ENCODE data around the gene MXD4. TPM values are rescaled to one million over a fixed set of nuclear protein-coding genes. Genes with fewer than 3 reads are reported as not detected.
"Not testable (repeated sequence)": the region's sequence is repeated elsewhere in the genome, so short reads cannot be mapped to it uniquely, and the experiment has no call there.

The MXD4 gene
- total RNA-seq, 6 experiments from 2014 or later: 56.5 to 81.8 (median 60.3) TPM

DNA sequence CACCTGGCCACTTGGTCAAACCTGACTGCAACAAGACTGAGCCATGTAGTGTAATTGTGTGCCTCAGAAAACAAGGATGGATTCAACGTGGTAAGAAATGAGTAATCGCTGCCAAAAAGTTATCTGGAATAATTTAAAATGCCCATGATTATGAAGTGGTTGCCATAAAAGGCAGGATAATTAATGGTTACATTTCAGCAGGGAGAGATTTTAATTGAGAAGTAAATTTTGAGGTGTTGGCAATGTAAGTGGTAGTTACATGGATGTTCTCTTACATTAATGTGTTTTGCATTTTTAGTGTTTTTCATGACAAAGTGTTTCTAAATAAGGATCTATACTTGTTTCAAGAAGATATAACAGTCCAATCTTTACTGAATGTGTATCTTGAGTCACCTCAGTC is 35.6 kb downstream of the MXD4 start:
- Mint-ChIP-seq H3K36me3 (ENCODE audit: low read depth) (no peaks in the 10 kb centered on the region), H3K4me1 (ENCODE audit: low read depth) (no peaks in the 10 kb centered on the region), H3K9me3 (no peaks in the 10 kb centered on the region), H3K27ac (no peak overlapping the region), H3K27me3 (ENCODE audit: insufficient read depth) (no peaks in the 10 kb centered on the region; the same call in 1 of the 2 replicates), H3K4me3 (no peak overlapping the region)
- DNase-seq: no peak
- TF ChIP-seq, protein P1, sequence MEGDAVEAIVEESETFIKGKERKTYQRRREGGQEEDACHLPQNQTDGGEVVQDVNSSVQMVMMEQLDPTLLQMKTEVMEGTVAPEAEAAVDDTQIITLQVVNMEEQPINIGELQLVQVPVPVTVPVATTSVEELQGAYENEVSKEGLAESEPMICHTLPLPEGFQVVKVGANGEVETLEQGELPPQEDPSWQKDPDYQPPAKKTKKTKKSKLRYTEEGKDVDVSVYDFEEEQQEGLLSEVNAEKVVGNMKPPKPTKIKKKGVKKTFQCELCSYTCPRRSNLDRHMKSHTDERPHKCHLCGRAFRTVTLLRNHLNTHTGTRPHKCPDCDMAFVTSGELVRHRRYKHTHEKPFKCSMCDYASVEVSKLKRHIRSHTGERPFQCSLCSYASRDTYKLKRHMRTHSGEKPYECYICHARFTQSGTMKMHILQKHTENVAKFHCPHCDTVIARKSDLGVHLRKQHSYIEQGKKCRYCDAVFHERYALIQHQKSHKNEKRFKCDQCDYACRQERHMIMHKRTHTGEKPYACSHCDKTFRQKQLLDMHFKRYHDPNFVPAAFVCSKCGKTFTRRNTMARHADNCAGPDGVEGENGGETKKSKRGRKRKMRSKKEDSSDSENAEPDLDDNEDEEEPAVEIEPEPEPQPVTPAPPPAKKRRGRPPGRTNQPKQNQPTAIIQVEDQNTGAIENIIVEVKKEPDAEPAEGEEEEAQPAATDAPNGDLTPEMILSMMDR (IDR thresholded peaks at IDR 0.05): no peak

DNA sequence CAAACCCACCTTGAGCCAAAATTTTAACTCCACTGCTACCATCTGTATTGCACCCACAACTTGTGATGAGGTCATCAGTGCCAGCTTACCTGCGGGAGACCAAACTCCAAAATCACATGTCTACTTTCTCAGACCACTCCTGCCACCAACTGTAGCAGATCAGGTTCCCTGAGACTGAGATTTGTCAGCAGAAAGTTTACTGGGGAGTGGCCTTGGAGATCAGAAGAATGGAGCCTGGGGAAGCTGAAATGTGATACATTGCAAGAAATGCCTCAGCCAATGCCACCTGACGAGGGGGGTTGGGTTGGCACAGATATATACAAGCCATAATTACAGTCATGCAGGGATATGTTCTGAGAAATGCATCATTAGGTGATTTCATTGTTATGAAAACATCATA is 39.1 kb downstream of the MXD4 start:
- no peaks in the 10 kb centered on the region; the same call in 1 of the 2 replicates for H3K27me3 Mint-ChIP-seq (ENCODE audit: insufficient read depth)
- H3K9me3 Mint-ChIP-seq: no peaks in the 10 kb centered on the region
- H3K36me3 Mint-ChIP-seq (ENCODE audit: low read depth): no peaks in the 10 kb centered on the region
- no peak overlapping the region for H3K27ac Mint-ChIP-seq
- no peak for DNase-seq
- H3K4me1 Mint-ChIP-seq (ENCODE audit: low read depth): peaks cover 12% of the 10 kb centered on the region
- no peak overlapping the region for H3K4me3 Mint-ChIP-seq
- TF ChIP-seq, protein P1 (IDR thresholded peaks at IDR 0.05): no peak

DNA sequence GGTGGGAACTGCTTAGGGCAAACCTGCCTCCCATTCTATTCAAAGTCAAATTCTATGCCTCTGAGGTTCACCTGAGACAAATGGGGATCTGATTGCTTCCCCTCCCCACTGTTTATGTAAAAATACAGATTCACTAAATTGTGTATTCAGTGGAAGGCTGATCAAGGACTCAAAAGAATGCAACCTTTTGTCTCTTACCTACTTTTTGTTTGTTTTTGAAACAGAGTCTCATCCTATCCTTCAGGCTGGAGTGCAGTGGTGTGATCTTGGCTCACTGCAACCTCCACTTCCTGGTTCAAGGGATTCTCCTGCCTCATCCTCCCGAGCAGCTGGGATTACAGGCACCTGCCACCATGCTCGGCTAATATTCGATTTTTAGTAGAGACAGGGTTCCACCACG is 40.5 kb downstream of the MXD4 start:
- H3K9me3 Mint-ChIP-seq; H3K27me3 Mint-ChIP-seq (ENCODE audit: insufficient read depth); H3K27ac Mint-ChIP-seq; H3K4me3 Mint-ChIP-seq; H3K36me3 Mint-ChIP-seq (ENCODE audit: low read depth); DNase-seq: not testable (repeated sequence)
- H3K4me1 Mint-ChIP-seq (ENCODE audit: low read depth): peaks cover 17% of the 10 kb centered on the region

DNA sequence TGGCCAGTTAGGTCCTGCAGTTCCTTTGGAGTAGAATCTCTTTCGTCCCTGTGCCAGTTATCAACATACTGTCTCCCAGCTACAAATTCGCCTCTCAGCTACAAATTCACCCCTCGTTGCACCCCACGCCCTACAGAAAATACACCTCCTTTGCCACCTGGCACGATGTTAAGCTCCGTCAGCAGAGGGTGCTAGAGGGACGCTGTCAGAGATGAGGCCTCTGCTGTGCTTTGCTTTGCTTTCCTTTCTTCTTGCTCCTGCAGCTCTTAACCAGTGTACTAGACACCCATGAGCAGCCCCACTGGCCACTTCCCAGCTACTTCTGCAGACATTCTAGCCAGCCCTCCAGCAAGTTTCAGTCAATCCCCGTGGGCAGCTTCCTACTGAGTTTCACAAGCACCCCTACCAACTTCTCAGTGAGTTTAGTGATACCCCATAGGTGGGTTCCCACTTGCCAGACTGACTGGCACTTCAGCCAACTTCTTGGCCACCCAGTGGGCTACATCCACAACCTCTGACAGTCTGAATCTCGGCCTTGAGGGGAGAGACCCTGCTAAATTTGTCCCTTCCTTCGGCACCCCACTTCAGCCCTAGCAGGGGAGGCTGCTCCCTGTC is 41.8 kb downstream of the MXD4 start:
- no peaks in the 10 kb centered on the region for H3K36me3 Mint-ChIP-seq (ENCODE audit: low read depth)
- no peaks in the 10 kb centered on the region; the same call in 1 of the 2 replicates for H3K27me3 Mint-ChIP-seq (ENCODE audit: insufficient read depth)
- no peak overlapping the region for H3K4me3 Mint-ChIP-seq
- H3K9me3 Mint-ChIP-seq: no peaks in the 10 kb centered on the region
- no peak overlapping the region for H3K27ac Mint-ChIP-seq
- DNase-seq: peak; percentile 71
- TF ChIP-seq, protein P1 (IDR thresholded peaks at IDR 0.05): peak; percentile 88
- peaks cover 17% of the 10 kb centered on the region for H3K4me1 Mint-ChIP-seq (ENCODE audit: low read depth)

DNA sequence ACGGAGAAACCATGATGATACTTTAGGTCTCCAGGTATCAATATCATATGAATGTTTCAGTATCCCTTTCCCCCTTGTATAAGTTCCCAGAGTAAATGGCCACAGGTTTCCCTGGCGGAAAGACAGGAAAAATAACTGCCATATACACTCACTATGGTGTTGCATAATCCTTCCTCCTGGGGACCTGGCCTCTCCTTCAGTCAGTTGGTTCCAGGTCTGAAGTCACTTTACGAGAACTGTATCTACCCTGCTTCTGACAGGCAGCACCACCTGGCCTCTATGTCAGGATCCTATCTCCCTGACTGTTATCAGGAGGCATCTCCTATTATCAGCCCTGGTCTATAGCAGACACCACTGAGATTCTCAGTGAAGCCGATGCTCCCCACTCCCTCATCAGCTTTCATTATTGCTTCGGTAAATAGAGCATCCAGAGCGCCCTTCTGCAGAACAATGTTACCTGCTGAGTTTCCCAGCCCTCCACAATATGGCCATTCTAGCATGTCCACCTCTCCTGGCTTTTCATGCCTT is 42.6 kb downstream of the MXD4 start:
- peaks cover 17% of the 10 kb centered on the region for H3K4me1 Mint-ChIP-seq (ENCODE audit: low read depth)
- H3K9me3 Mint-ChIP-seq: no peaks in the 10 kb centered on the region
- TF ChIP-seq, protein P1 (IDR thresholded peaks at IDR 0.05): no peak
- no peak overlapping the region for H3K4me3 Mint-ChIP-seq
- H3K27me3 Mint-ChIP-seq (ENCODE audit: insufficient read depth): no peaks in the 10 kb centered on the region; the same call in 1 of the 2 replicates
- no peak for DNase-seq
- no peaks in the 10 kb centered on the region for H3K36me3 Mint-ChIP-seq (ENCODE audit: low read depth)
- no peak overlapping the region for H3K27ac Mint-ChIP-seq

DNA sequence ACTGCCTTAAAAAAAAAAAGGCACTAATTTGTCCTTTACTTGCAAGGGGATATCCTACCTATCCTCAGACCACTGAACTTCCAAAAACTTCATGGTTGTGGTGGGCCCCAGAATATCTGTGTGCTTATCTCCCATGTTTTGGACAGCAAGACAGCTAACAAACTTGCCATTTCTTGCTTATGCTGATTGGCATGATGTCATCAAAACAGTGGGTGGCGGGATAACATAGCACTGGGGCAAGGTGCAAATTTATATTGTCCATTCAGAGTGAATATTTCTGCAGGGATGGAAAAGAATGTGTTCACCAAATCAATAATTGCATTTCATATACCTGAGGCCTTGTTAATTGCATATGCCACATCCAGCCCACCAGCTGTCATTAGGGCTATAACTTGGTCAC is 43.5 kb downstream of the MXD4 start:
- Mint-ChIP-seq H3K4me3 (no peak overlapping the region), H3K36me3 (ENCODE audit: low read depth) (no peaks in the 10 kb centered on the region)

More for the DNA sequence above, 43.5 kb downstream of the MXD4 start:
- Mint-ChIP-seq H3K9me3 (no peaks in the 10 kb centered on the region), H3K27me3 (ENCODE audit: insufficient read depth) (no peaks in the 10 kb centered on the region; the same call in 1 of the 2 replicates), H3K4me1 (ENCODE audit: low read depth) (peaks cover 17% of the 10 kb centered on the region), H3K27ac (no peak overlapping the region)
- no peak for DNase-seq
- TF ChIP-seq, protein P1 (IDR thresholded peaks at IDR 0.05): no peak

Measured in HFFc6 (cell line).